HG02852 (cell line): ENCODE measurements around the gene SETD2.
"Not testable (repeated sequence)": the region's sequence is repeated elsewhere in the genome, so short reads cannot be mapped to it uniquely, and the experiment has no call there.

Experiments
- ATAC-seq: cut with Tn5 transposase; IDR thresholded peaks from one replicate; pipeline ENCODE4 v1.9.1; 2021; ENCODE audit warnings: mild to moderate bottlenecking, moderate library complexity; ENCODE audit not compliant: unreplicated experiment

Gene SETD2

DNA sequence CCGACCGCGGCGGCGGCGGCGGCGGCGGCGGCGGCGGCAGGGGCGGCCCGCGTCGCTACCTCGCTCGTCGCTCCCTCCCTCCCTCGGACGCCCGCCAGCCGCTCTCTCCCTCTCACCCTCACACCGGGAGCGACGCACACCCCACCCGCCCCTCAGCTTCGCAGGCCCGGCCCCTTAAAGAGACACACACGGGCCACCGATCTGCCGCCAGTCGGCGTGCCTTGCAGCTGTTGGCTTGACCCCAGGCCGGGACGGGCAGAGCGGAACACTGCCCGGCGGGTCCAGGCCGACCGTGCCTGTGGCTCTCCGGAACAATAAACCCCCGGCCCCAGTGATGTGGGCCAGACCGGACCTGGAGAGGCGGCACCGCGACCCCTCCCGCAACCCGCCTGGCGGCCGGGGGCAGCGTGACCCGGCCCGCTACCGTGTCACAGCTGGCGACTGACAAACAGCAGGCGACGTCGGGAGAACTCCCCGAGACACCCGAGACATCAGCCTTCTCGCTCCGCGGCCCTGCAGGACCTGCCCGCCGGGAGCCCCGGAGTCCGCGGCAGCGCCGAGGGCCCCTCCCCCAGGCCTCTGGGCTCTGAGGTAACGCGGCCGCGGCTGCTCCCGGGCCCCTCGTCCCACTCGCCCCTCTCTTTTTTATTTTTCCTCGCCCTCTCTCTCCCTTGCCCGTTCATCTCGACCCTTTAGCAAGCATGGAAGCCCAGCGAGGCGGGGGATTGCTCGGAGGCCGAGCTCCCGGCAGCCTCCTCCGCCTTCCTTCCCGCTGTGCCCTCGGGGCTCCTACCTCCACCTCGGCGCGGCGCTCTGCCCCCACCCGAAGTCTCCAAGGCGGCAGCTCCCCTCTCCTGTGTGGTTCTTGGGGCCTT, at the start of gene SETD2:
TSS of gene SETD2 (minus strand) at position 107 of the 875 bp plus-strand sequence. CDS start 189 bp downstream, outside the sequence.
- peak; percentile 71 for ATAC-seq

DNA sequence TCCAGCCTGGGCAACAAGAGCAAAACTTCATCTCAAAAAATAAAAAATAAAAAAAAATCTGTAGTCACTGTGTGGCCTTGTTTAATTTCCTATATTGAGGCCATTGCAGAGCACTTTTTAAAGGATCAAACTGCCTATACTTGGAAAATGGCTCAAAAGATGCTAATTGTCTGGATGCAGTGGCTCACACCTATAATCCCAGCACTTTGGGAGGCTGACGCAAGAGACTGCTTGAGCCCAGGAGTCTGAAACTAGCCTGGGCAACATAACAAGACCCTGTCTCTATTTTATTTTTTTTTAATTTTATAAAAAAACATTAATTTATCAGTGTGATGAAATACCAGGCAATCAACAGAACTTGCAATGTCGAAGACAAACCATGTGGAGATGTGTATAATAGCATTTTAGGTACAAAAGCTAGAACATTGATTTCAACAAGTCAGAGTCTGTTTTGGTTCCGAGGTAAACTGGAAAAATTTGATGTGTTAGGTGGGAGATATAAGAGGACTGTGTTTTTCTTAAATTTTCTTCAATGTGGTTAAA, 47.0 kb upstream of the SETD2 start:
- no peak for ATAC-seq

DNA sequence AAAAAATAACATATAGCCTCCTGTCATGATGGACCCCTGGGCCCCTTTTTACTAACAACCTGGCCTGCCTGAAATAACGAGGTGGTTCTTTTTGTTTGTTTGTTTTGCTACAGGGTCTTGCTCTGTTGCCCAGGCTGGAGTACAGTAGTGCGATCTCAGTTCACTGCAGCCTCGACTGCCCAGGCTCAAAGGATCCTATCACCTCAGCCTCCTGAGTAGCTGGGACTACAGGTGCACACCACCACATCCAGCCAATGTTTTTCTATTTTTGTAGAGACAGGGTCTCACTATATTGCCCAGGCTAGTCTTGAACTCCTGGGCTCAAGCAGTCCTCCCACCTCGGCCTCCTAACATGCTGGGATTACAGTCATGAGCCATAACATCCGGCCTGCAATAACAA, 42.1 kb upstream of the SETD2 start:
- not testable (repeated sequence) for ATAC-seq

- no peak for ATAC-seq
These were observed 41.0 kb upstream of the SETD2 start for GRCh38 chr3:47204875-47205274.

- no peak for ATAC-seq
These were observed 38.6 kb upstream of the SETD2 start for GRCh38 chr3:47202542-47202941.

- no peak for ATAC-seq
These were observed 33.4 kb upstream of the SETD2 start for GRCh38 chr3:47197287-47197686.

DNA sequence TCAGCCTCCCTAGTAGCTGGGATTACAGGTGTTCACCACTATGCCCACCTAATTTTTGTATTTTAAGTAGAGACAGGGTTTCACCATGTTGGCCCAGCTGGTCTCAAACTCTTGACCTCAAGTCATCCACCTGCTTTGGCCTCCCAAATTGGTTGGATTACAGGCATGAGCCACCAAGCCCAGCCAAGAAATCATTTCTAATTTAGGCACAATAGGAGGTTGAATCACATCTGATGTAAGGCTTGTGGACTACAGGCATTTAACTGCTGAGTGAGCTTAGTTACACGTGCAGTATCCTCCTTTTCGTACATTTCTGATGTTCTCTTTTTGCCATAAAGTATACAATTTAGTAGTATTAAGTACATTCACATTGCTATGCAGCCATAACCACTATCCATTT, 31.1 kb upstream of the SETD2 start:
- ATAC-seq = no peak

DNA sequence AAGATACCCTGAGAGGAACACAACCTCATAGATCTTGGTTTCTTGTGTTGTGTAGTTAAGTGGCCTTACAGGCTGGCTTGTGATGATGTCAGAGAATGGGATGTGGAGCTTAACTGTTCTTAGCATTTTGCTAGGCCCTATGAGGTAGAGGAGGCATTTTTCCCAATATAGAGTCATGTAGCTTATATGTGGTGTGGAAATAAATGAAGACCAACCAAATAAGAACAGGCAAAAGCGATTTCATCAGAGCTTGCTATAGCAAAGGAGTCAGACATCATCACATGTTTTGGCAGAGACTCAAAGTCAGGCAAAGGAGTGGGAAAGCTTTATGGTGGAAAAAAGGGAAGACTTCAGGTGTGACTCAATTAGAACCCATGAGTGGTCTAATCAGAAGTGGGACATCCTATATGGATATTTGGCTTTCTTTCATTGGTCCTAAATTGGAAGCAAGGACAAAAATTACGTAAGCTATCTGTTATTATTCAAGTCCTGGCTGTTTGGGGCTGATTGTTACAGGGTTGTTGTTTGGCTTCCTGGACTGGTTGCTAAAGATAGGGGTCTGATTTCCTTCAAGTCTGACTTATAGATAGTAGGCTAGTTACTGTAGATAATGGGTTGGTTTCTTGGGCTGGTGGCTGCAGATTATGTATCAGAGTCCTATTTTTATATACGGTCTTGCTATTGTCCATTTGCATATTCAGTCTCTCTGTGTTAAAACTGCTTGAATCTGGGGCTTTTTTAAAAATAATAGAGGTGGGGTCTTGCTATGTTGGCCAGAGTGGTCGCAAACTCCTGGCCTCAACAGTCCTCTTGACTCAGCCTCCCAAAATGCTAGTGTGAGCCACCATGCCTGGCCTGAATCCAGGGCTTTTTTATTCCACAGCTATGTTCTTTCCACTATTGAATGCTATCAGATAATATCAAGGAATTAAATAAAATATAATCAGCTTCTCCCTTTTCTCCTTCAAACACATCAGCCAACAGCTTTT, 30.3 kb upstream of the SETD2 start:
- ATAC-seq = no peak

- ATAC-seq = no peak
These were observed 22.4 kb upstream of the SETD2 start for GRCh38 chr3:47186285-47186684.

- ATAC-seq = not testable (repeated sequence)
These were observed 17.8 kb upstream of the SETD2 start for GRCh38 chr3:47181685-47182084.

- not testable (repeated sequence) for ATAC-seq
These were observed 16.1 kb upstream of the SETD2 start for GRCh38 chr3:47180011-47180410.

- ATAC-seq = no peak
These were observed 12.7 kb upstream of the SETD2 start for GRCh38 chr3:47176582-47176981.

- peak; percentile 21 for ATAC-seq
These were observed 525 bp downstream of the SETD2 start for GRCh38 chr3:47163169-47164006.

GRCh38 chr3:47162697-47163168, 1.2 kb downstream of the SETD2 start:
- ATAC-seq = no peak

- ATAC-seq = no peak
These were observed 1.8 kb downstream of the SETD2 start for GRCh38 chr3:47161983-47162696.

- no peak for ATAC-seq
These were observed 4.1 kb downstream of the SETD2 start for GRCh38 chr3:47159820-47160219.

- no peak for ATAC-seq
These were observed 5.7 kb downstream of the SETD2 start for GRCh38 chr3:47158208-47158607.

DNA sequence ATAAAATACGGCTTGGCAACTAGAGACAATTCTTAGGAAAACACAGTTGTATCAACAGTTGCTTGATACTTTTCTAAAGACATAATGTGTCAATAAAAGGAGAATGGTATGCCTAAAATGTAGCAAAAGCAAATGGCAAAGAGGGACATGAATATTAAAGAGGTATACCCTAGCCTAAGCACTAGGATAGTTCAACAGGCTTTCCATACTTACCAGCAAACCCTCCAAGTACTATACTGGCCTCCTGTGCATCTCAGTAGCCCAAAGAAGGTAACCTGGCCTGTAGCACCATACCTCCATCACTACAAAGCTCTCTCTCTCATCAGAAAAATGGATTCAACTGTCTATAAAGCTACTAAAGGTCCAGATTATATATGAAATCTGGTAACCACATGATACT, 7.5 kb downstream of the SETD2 start:
- ATAC-seq = no peak

DNA sequence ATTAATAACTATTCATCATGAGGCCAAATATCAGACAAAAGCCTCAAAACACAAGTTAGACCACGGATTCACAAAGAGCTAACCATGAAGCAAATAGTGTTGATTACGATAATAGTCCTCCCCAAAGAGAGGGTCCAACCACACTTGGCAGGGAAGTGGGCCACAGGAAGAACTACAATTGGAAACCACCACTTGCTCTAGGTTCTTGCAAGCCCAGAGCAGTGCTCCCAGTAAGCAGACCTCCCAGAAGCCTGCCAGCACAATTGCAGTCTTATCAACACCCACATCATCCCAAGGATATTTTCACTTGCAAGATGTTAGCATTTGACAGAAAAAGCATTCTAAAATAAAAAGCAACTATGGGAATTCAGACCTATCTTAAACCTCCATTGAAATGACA, 11.3 kb downstream of the SETD2 start:
- ATAC-seq = no peak

- ATAC-seq = no peak
These were observed 12.1 kb downstream of the SETD2 start for GRCh38 chr3:47151836-47152235.
